ENCODE measurements around the gene FSIP1.

The FSIP1 gene

DNA sequence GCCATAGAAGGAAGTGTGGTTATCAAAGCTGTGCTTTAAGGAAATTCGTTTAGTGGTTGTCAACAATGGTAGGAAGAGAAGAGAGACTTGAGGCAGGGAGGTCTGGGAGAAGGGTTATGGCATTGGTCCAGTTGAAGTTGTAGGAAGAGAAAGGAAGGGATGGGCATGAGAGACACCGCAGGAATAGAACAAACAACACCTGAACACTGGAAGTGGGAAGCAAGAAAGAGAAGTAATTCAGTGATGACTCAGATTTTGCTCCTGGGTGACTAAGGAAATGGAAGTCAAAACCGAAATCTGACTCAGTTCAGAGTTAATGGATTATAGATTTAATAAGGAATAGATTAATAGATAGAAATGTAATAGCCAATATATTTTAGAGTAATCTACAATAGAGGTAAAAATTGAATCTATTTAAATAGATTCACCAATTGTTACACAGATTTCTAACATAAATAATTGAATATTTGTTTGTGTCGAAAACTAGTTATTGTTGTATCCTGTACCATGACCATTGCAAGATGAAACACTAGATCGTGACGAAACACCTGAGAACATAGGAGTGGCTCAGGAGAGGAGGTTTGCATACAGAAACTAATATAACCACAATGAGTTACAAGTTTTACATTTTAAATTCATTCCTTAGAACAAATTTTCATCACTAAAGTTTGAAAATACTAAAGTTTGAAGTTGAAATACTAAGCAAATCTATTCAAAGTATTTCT, 165.7 kb downstream of the FSIP1 start:
- no peak overlapping the region for H3K4me3 ChIP-seq (ENCODE audit: low read length)
- TF ChIP-seq, protein P1, sequence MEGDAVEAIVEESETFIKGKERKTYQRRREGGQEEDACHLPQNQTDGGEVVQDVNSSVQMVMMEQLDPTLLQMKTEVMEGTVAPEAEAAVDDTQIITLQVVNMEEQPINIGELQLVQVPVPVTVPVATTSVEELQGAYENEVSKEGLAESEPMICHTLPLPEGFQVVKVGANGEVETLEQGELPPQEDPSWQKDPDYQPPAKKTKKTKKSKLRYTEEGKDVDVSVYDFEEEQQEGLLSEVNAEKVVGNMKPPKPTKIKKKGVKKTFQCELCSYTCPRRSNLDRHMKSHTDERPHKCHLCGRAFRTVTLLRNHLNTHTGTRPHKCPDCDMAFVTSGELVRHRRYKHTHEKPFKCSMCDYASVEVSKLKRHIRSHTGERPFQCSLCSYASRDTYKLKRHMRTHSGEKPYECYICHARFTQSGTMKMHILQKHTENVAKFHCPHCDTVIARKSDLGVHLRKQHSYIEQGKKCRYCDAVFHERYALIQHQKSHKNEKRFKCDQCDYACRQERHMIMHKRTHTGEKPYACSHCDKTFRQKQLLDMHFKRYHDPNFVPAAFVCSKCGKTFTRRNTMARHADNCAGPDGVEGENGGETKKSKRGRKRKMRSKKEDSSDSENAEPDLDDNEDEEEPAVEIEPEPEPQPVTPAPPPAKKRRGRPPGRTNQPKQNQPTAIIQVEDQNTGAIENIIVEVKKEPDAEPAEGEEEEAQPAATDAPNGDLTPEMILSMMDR (IDR thresholded peaks at IDR 0.05; ENCODE audit: insufficient read depth, low read depth, low read length, missing control alignments), result no peak
- DNase-seq (ENCODE audit: low read depth), result peak; percentile 82

DNA sequence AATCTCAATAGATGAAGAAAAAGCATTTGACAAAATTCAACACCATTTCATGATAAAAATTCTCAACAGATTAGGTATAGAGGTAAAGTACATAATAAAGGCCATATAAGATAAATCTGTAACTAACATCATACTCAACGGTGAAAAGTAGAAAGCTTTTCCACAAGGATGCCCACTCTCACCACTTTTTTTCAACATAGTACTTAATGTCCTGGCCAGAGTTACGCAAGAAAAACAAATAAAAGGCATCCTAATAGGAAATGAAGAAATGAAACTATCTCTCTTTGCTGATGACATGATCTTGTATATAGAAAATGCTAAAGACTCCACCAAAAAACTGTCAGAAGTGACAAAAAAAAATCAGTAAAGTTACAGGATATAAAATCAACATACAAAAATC, 168.8 kb downstream of the FSIP1 start:
- H3K4me3 ChIP-seq (ENCODE audit: low read length), result no peak overlapping the region
- TF ChIP-seq, protein P1 (IDR thresholded peaks at IDR 0.05; ENCODE audit: insufficient read depth, low read depth, low read length, missing control alignments), result no peak
- DNase-seq (ENCODE audit: low read depth), result no peak

DNA sequence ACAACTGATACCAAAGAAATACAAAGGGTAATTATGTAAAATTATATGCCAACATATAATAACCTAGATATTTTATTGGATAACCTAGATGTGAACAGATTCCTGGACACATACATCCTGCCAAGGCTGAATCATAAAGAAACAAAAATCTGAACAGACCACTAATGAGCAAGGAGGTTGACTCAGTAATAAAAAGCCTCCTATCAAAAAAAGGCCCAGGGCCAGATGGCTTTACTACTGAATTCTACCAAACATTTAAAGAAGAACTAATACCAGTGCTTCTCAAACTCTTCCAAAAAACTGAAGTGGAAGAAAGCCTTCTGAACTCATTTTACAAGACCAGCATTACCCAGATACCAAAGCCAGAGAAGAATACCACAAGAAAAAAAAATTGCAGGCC, 169.4 kb downstream of the FSIP1 start:
- TF ChIP-seq, protein P1 (IDR thresholded peaks at IDR 0.05; ENCODE audit: insufficient read depth, low read depth, low read length, missing control alignments), result no peak
- no peak overlapping the region for H3K4me3 ChIP-seq (ENCODE audit: low read length)
- peak; percentile 45 for DNase-seq (ENCODE audit: low read depth)

DNA sequence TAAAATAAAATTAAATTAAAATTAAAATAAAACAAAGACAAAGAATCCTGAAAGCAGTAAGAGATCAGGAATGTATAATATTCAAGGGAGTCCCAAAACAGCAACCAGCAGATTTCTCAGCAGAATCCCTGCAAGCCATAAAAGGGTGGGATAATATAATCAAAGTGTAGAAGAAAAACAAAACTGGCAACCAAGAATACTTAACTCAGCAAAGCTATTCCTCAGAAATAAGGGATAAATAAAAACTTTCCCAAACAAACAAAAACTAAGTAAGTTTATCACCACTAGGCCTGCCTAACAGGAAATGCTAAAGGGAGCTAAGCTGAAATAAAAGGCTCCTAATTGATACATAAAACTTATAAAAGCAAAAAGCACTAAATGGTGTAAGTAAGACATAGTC, 172.0 kb downstream of the FSIP1 start:
- TF ChIP-seq, protein P1 (IDR thresholded peaks at IDR 0.05; ENCODE audit: insufficient read depth, low read depth, low read length, missing control alignments), result no peak
- DNase-seq (ENCODE audit: low read depth), result no peak
- H3K4me3 ChIP-seq (ENCODE audit: low read length), result no peak overlapping the region

DNA sequence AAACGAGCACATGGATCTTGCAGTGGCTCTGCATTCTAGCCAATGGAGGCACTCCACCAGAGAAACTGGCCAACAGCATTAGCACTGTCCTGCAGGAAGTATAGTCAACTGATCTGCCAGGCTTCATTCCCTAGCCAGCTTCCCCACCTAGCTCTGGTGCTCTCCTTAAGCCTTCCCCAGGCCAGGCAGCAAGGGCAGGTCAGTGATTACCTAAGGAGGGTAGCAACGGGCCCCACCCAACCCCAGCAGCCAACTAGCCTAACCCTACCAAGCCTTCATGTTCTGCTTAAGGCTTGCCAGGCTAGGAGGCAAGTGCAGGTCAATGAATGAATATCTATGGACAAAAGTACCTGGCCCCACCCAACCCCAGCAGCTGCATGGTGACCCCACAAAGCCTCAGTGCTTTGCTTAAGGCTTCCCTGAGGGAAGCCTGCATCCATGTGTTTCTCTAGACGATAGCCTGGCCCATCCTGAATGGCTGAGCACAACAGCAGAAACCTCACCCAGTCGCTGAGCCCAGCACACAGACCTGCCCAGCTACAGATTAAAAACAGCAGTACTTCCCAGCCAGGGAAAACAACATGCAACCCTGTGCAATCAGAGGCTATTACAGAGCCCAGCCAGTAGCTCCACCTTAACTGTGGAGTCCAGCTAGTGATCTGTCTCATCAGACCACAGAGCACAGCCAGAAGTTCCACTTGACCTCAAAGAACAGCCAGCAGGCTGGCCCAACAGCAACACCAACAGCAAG, 173.3 kb downstream of the FSIP1 start:
- no peak overlapping the region for H3K4me3 ChIP-seq (ENCODE audit: low read length)
- no peak for DNase-seq (ENCODE audit: low read depth)
- TF ChIP-seq, protein P1 (IDR thresholded peaks at IDR 0.05; ENCODE audit: insufficient read depth, low read depth, low read length, missing control alignments), result no peak

GRCh38 chr15:39608185-39609139, 174.2 kb downstream of the FSIP1 start:
- no peak for DNase-seq (ENCODE audit: low read depth)
- TF ChIP-seq, protein P1 (IDR thresholded peaks at IDR 0.05; ENCODE audit: insufficient read depth, low read depth, low read length, missing control alignments), result no peak
- H3K4me3 ChIP-seq (ENCODE audit: low read length), result no peak overlapping the region

All from epithelial cell of esophagus (primary cell).